CD14-positive monocyte (primary cell): Measurements from ENCODE around the gene SYT2. TPM values are rescaled to one million over a fixed set of nuclear protein-coding genes. Genes with fewer than 3 reads are reported as not detected.

ENCODE experiments used
- DNase-seq, 3 donors: peaks; one replicate each; pipeline ENCODE4 v3.0.0-alpha.2; 2011 to 2022
- H2AFZ ChIP-seq: 2 replicates; pipeline ENCODE4 v1.6.0; 2012; ENCODE audit warnings: mild to moderate bottlenecking, low read depth, low read length, inconsistent platforms; ENCODE audit not compliant: insufficient read depth, poor library complexity, severe bottlenecking
- H3K27ac ChIP-seq, 2 donors: 1 replicate in 1 of 2; 2 replicates in 1 of 2; pipeline ENCODE4 v1.5.1; 2012 to 2013; ENCODE audit warnings: low read length in 2 of 2, control low read depth in 1 of 2, inconsistent platforms in 1 of 2, low read depth in 1 of 2, mild to moderate bottlenecking in 1 of 2
- H3K27me3 ChIP-seq, 2 donors: one replicate each; pipeline versions ENCODE4 v1.6.0 to v1.6.1; 2011 to 2013; ENCODE audit warnings: low read length in 2 of 2; ENCODE audit not compliant: control insufficient read depth in 2 of 2, insufficient read depth in 2 of 2
- H3K36me3 ChIP-seq, 2 donors: replicated peaks in 1 of 2; 1 replicate in 1 of 2; 2 replicates in 1 of 2; pipeline versions ENCODE4 v1.5.1 to v1.6.1; 2012 to 2013; ENCODE audit warnings: low read length in 2 of 2, control low read depth in 1 of 2, inconsistent platforms in 1 of 2, mild to moderate bottlenecking in 1 of 2; ENCODE audit not compliant: insufficient read depth in 2 of 2, control insufficient read depth in 1 of 2
- H3K4me1 ChIP-seq, 2 donors: 1 replicate in 1 of 2; 2 replicates in 1 of 2; pipeline versions ENCODE4 v1.5.1 to v1.6.1; 2012 to 2013; ENCODE audit warnings: low read length in 2 of 2, control low read depth in 1 of 2, inconsistent platforms in 1 of 2, mild to moderate bottlenecking in 1 of 2, moderate library complexity in 1 of 2; ENCODE audit not compliant: insufficient read depth in 2 of 2, control insufficient read depth in 1 of 2
- H3K4me2 ChIP-seq: replicated peaks from 2 replicates; pipeline ENCODE3; 2012; ENCODE audit warnings: low read length, moderate library complexity, mild to moderate bottlenecking; ENCODE audit not compliant: poor library complexity, severe bottlenecking; ENCODE audit errors: extremely low read depth
- H3K4me3 ChIP-seq, 3 experiments: fragments of 200-600 bp in 1 of 3; sonication (generic) in 1 of 3; replicated peaks in 1 of 3; 1 replicate in 2 of 3; 2 replicates in 1 of 3; pipeline ENCODE4 v1.5.1; 2011 to 2013; ENCODE audit warnings: low read length in 3 of 3, mild to moderate bottlenecking in 3 of 3, control low read depth in 2 of 3, low read depth in 2 of 3, inconsistent platforms in 1 of 3, moderate library complexity in 1 of 3
- H3K79me2 ChIP-seq: 2 replicates; pipeline ENCODE4 v1.6.0; 2012; ENCODE audit warnings: mild to moderate bottlenecking, control low read depth, inconsistent platforms, low read length, moderate library complexity; ENCODE audit not compliant: insufficient read depth
- H3K9ac ChIP-seq: 2 replicates; pipeline ENCODE4 v1.6.0; 2017; ENCODE audit warnings: low read length, mild to moderate bottlenecking; ENCODE audit not compliant: insufficient read depth, poor library complexity, severe bottlenecking
- H3K9me3 ChIP-seq, 2 donors: replicated peaks in 1 of 2; 1 replicate in 1 of 2; 2 replicates in 1 of 2; pipeline versions ENCODE4 v1.5.1 to v1.6.1; 2012 to 2013; ENCODE audit warnings: low read length in 2 of 2, control low read depth in 1 of 2; ENCODE audit not compliant: control insufficient read depth in 1 of 2, insufficient read depth in 1 of 2
- H4K20me1 ChIP-seq: 2 replicates; pipeline ENCODE4 v1.6.0; 2012; ENCODE audit warnings: mild to moderate bottlenecking, low read length, control low read depth, moderate library complexity; ENCODE audit not compliant: insufficient read depth
- H3K27ac Mint-ChIP-seq, 7 donors: one replicate each; pipeline ENCODE4 v1.8.0; 2020; ENCODE audit warnings: mild to moderate bottlenecking in 7 of 7, mixed read lengths in 7 of 7, moderate library complexity in 6 of 7, inconsistent platforms in 2 of 7
- H3K27me3 Mint-ChIP-seq, 3 donors: one replicate each; pipeline ENCODE4 v1.8.0; 2021 to 2022; ENCODE audit warnings: low read depth in 3 of 3, mild to moderate bottlenecking in 3 of 3, mixed read lengths in 3 of 3, moderate library complexity in 3 of 3, inconsistent platforms in 1 of 3
- H3K36me3 Mint-ChIP-seq, 2 donors: one replicate each; pipeline ENCODE4 v1.8.0; 2020; ENCODE audit warnings: mixed read lengths in 2 of 2, inconsistent platforms in 1 of 2, mild to moderate bottlenecking in 1 of 2
- H3K4me1 Mint-ChIP-seq: one replicate; pipeline ENCODE4 v1.8.0; 2020; ENCODE audit warnings: mild to moderate bottlenecking, mixed read lengths
- H3K4me3 Mint-ChIP-seq, 2 donors: one replicate each; pipeline ENCODE4 v1.8.0; 2020; ENCODE audit warnings: mild to moderate bottlenecking in 2 of 2, mixed read lengths in 2 of 2, moderate library complexity in 1 of 2
- H3K9me3 Mint-ChIP-seq, 7 donors: one replicate each; pipeline ENCODE4 v1.8.0; 2020 to 2022; ENCODE audit warnings: mixed read lengths in 7 of 7, mild to moderate bottlenecking in 6 of 7, moderate library complexity in 6 of 7, inconsistent platforms in 2 of 7
- CTCF ChIP-seq: fragments of 200-600 bp; IDR thresholded peaks from one replicate; pipeline ENCODE4 v1.8.0; 2022; ENCODE audit warnings: antibody characterized with exemption, mild to moderate bottlenecking
- WGBS: methylation state at CpG from one replicate; pipeline ENCODE4 v1.1.5; 2013; ENCODE audit warnings: missing lambda C conversion rate; ENCODE audit not compliant: insufficient coverage; 5-methylcytosine and 5-hydroxymethylcytosine counted together
- intact Hi-C, 2 donors: fragments of 100-400 bp; cut with micrococcal nuclease; formaldehyde crosslinking; loops; one replicate each; pipeline versions ENCODE4 v1.15.0 to v1.15.1; 2023
- polyA plus RNA-seq, 3 donors: library from polyadenylated mRNA; depleted of rRNA in 1 of 3; unstranded in 2 of 3; stranded (reverse) in 1 of 3; fragments of 300-500 nt in 2 of 3; fragments of >200 nt in 1 of 3; fragmentation: Illumina TruSeq in 2 of 3; gene quantifications; 1 replicate in 2 of 3; 2 replicates in 1 of 3; pipeline ENCODE4 v1.2.3, GENCODE V29; 2012 to 2021

SYT2 gene
- polyA plus RNA-seq, 3 donors: not detected

DNA sequence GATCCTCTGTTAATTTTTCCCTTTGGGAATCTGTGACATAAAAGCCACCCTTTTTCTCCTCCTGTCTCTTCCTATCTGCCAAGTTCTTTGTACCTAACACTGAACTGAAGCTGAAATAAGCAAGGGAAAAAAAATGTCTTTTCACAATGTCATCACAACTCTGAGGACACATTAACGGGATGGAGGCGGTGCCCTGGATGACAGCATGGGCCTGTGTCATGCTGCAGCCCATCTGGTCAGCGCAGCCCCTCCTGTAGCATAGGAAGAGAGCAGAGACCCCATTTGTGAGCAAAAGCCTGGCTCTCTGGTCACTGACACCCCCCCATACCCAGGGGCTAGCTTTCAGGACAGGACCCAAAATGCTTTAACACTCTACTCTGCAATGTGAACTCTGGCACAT lies 22.5 kb downstream of the SYT2 start:
- Histone ChIP-seq H3K9ac (no peak overlapping the region), H3K27me3 (peaks cover 21 to 61% of the 10 kb centered on the region in 2 donors), H3K79me2 (no peaks in the 10 kb centered on the region), H2AFZ (no peak overlapping the region), H3K4me2 (no peak overlapping the region), H3K4me1 (no peaks in the 10 kb centered on the region), H4K20me1 (no peaks in the 10 kb centered on the region), H3K9me3 (no peaks in the 10 kb centered on the region), H3K4me3 (no peak overlapping the region), H3K36me3 (no peaks in the 10 kb centered on the region), H3K27ac (no peak overlapping the region)
- Mint-ChIP-seq H3K27ac (no peak overlapping the region), H3K9me3 (no peaks in the 10 kb centered on the region), H3K27me3 (peaks cover 52 to 81% (median 65%) of the 10 kb centered on the region in 3 donors), H3K4me3 (no peak overlapping the region), H3K4me1 (no peaks in the 10 kb centered on the region), H3K36me3 (no peaks in the 10 kb centered on the region)
- DNase-seq: no peak
- 67% methylated on average over 2 of the region's 3 CpGs for WGBS
- no peak for TF ChIP-seq CTCF
- intact Hi-C loops: no loop called here

- no peak for TF ChIP-seq CTCF
- H3K36me3 ChIP-seq: no peaks in the 10 kb centered on the region
- no peak overlapping the region for H3K4me2 ChIP-seq
- Mint-ChIP-seq H3K9me3 (no peaks in the 10 kb centered on the region), H3K36me3 (no peaks in the 10 kb centered on the region), H3K27ac (no peak overlapping the region), H3K4me3 (peak overlapping the region in 1 of 2 donors; percentile 5), H3K27me3 (peaks cover 52 to 81% (median 68%) of the 10 kb centered on the region in 3 donors), H3K4me1 (no peaks in the 10 kb centered on the region)
- peaks cover 19 to 64% of the 10 kb centered on the region in 2 donors for H3K27me3 ChIP-seq
- H3K4me1 ChIP-seq: no peaks in the 10 kb centered on the region
- H4K20me1 ChIP-seq: no peaks in the 10 kb centered on the region
- intact Hi-C loops: no loop called here
- no peak overlapping the region for H3K4me3 ChIP-seq
- H3K9me3 ChIP-seq: no peaks in the 10 kb centered on the region
- no peak for DNase-seq
- H3K27ac ChIP-seq: no peak overlapping the region
- H2AFZ ChIP-seq: no peak overlapping the region
- 80% methylated on average over 2 of the region's 11 CpGs for WGBS
- no peaks in the 10 kb centered on the region for H3K79me2 ChIP-seq
- H3K9ac ChIP-seq: no peak overlapping the region
These were observed 22.9 kb downstream of the SYT2 start for GRCh38 chr1:202687370-202687769.
